ENCODE data around the gene BOC.

BOC gene

GRCh38 chr3:113251817-113252216, 40.5 kb downstream of the BOC start:
- DNase-seq (ENCODE audit: low read depth in 3 of 3): no peak

- no peak for DNase-seq (ENCODE audit: low read depth in 3 of 3)
Observed at GRCh38 chr3:113252553-113252952, 41.2 kb downstream of the BOC start.

GRCh38 chr3:113253702-113254101, 42.3 kb downstream of the BOC start:
- DNase-seq (ENCODE audit: low read depth in 3 of 3): no peak

- no peak for DNase-seq (ENCODE audit: low read depth in 3 of 3)
Observed at GRCh38 chr3:113254171-113254947, 43.0 kb downstream of the BOC start.

GRCh38 chr3:113255100-113255853, 43.9 kb downstream of the BOC start:
- no peak for DNase-seq (ENCODE audit: low read depth in 3 of 3)

- no peak for DNase-seq (ENCODE audit: low read depth in 3 of 3)
Observed at GRCh38 chr3:113255854-113256615, 44.7 kb downstream of the BOC start.

GRCh38 chr3:113258361-113258760, 47.0 kb downstream of the BOC start:
- no peak for DNase-seq (ENCODE audit: low read depth in 3 of 3)

GRCh38 chr3:113259196-113259595, 47.8 kb downstream of the BOC start:
- DNase-seq (ENCODE audit: low read depth in 3 of 3): no peak

GRCh38 chr3:113261063-113261625, 49.8 kb downstream of the BOC start:
- DNase-seq (ENCODE audit: low read depth in 3 of 3): no peak

- DNase-seq (ENCODE audit: low read depth in 3 of 3): no peak
Observed at GRCh38 chr3:113261626-113262303, 50.4 kb downstream of the BOC start.

GRCh38 chr3:113262304-113262665, 50.9 kb downstream of the BOC start:
- DNase-seq (ENCODE audit: low read depth in 3 of 3): no peak

- DNase-seq (ENCODE audit: low read depth in 3 of 3): no peak
Observed at GRCh38 chr3:113263020-113263419, 51.7 kb downstream of the BOC start.

GRCh38 chr3:113263778-113264177, 52.4 kb downstream of the BOC start:
- DNase-seq (ENCODE audit: low read depth in 3 of 3): no peak

GRCh38 chr3:113264283-113265131, 53.1 kb downstream of the BOC start:
- DNase-seq (ENCODE audit: low read depth in 3 of 3): no peak

GRCh38 chr3:113265231-113265630, 53.9 kb downstream of the BOC start:
- DNase-seq (ENCODE audit: low read depth in 3 of 3): no peak

GRCh38 chr3:113266738-113267137, 55.4 kb downstream of the BOC start:
- no peak for DNase-seq (ENCODE audit: low read depth in 3 of 3)

GRCh38 chr3:113268311-113268710, 57.0 kb downstream of the BOC start:
- DNase-seq (ENCODE audit: low read depth in 3 of 3): no peak

GRCh38 chr3:113268942-113269341, 57.6 kb downstream of the BOC start:
- no peak for DNase-seq (ENCODE audit: low read depth in 3 of 3)

- no peak for DNase-seq (ENCODE audit: low read depth in 3 of 3)
Observed at GRCh38 chr3:113269661-113270060, 58.3 kb downstream of the BOC start.

- DNase-seq (ENCODE audit: low read depth in 3 of 3): no peak
Observed at GRCh38 chr3:113270068-113270467, 58.7 kb downstream of the BOC start.

- no peak for DNase-seq (ENCODE audit: low read depth in 3 of 3)
Observed at GRCh38 chr3:113270786-113271185, 59.4 kb downstream of the BOC start.
